Neutrophil (primary cell): ENCODE data around the gene KRTAP25-1.

ENCODE experiments used
- H3K27ac ChIP-seq: fragments of 200-600 bp; sonication (generic); 2 replicates; pipeline ENCODE4 v1.5.1; 2016; ENCODE audit warnings: mild to moderate bottlenecking, moderate library complexity
- H3K27me3 ChIP-seq: fragments of 200-600 bp; sonication (generic); 2 replicates; pipeline ENCODE4 v1.6.0; 2016; ENCODE audit warnings: mild to moderate bottlenecking
- H3K36me3 ChIP-seq: fragments of 200-600 bp; sonication (generic); 2 replicates; pipeline ENCODE4 v1.5.1; 2017
- H3K4me1 ChIP-seq, 2 experiments: fragments of 200-600 bp in 1 of 2; sonication (generic) in 1 of 2; 1 replicate in 1 of 2; 2 replicates in 1 of 2; pipeline versions ENCODE4 v1.5.1 to v1.6.1; 2013 to 2016; ENCODE audit warnings: low read depth in 1 of 2, low read length in 1 of 2, mild to moderate bottlenecking in 1 of 2, moderate library complexity in 1 of 2; ENCODE audit not compliant: control insufficient read depth in 1 of 2, insufficient read depth in 1 of 2
- H3K4me3 ChIP-seq, 2 experiments: fragments of 200-600 bp in 1 of 2; sonication (generic) in 1 of 2; 1 replicate in 1 of 2; 2 replicates in 1 of 2; pipeline ENCODE4 v1.5.1; 2013 to 2016; ENCODE audit warnings: low read depth in 1 of 2, low read length in 1 of 2, mild to moderate bottlenecking in 1 of 2, moderate library complexity in 1 of 2
- H3K9me3 ChIP-seq: fragments of 200-600 bp; sonication (generic); 2 replicates; pipeline ENCODE4 v1.5.1; 2016
- TF ChIP-seq, protein P1 (sequence below): fragments of 200-600 bp; sonication (generic); IDR thresholded peaks from 2 replicates; pipeline ENCODE4 v1.5.1; 2016; ENCODE audit warnings: antibody characterized with exemption

KRTAP25-1 gene

DNA sequence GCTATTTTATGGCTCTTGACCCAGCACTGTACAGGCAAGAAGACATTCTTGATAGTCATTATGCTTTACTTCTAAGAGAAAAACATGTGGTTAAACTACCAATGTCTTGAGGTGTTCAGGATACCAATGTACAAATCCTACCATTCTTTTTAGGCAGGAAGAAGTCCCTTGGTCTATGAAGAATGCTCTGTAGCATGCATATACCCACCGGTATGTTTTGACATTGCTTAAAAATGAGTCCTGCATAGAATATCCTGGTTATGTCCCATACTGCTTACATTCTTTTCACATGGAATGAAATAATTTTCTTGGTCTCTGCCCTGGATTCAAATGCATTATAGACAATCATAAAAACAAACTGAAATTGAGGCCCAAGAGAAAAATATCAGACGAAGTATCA is 43.4 kb upstream of the KRTAP25-1 start:
- H3K27ac ChIP-seq = no peak overlapping the region
- no peaks in the 10 kb centered on the region for H3K36me3 ChIP-seq
- TF ChIP-seq, protein P1, sequence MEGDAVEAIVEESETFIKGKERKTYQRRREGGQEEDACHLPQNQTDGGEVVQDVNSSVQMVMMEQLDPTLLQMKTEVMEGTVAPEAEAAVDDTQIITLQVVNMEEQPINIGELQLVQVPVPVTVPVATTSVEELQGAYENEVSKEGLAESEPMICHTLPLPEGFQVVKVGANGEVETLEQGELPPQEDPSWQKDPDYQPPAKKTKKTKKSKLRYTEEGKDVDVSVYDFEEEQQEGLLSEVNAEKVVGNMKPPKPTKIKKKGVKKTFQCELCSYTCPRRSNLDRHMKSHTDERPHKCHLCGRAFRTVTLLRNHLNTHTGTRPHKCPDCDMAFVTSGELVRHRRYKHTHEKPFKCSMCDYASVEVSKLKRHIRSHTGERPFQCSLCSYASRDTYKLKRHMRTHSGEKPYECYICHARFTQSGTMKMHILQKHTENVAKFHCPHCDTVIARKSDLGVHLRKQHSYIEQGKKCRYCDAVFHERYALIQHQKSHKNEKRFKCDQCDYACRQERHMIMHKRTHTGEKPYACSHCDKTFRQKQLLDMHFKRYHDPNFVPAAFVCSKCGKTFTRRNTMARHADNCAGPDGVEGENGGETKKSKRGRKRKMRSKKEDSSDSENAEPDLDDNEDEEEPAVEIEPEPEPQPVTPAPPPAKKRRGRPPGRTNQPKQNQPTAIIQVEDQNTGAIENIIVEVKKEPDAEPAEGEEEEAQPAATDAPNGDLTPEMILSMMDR = no peak
- no peaks in the 10 kb centered on the region for H3K9me3 ChIP-seq
- H3K4me1 ChIP-seq = no peaks in the 10 kb centered on the region
- no peak overlapping the region for H3K4me3 ChIP-seq
- no peaks in the 10 kb centered on the region for H3K27me3 ChIP-seq

DNA sequence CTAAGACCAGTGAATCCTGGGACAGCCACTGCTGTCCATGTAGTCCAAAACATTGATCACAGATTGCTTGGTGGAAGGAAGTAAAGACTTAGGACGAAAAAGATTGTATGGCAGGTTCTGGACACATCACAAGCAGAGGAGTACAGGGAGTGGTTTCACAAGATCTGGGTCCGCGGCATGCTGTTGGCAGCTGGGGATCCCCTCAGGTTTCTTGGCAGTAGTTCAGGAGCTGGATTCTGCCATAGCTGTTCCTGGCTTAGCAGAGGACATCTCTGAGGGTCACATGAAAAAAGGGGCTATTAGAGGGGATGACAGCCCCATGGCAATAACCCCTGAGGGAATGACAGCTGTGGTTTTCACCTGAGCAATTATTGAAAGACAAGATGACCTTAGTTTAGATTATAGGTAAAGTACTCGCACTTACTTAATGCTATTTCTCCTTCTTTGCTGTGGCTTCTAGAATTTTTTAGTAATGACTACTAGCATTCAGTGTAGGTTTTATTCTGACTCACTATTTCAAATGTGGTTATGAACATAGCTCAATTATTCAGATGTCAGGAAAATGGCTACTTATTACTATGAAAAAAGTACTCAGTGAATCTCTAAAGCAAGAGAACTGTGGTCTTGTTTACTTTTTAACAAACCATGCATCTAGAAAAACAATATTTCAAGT is 40.0 kb upstream of the KRTAP25-1 start:
- Histone ChIP-seq H3K27ac (no peak overlapping the region), H3K27me3 (no peaks in the 10 kb centered on the region), H3K4me1 (no peaks in the 10 kb centered on the region), H3K36me3 (no peaks in the 10 kb centered on the region), H3K4me3 (no peak overlapping the region), H3K9me3 (no peaks in the 10 kb centered on the region)
- TF ChIP-seq, protein P1 = no peak

DNA sequence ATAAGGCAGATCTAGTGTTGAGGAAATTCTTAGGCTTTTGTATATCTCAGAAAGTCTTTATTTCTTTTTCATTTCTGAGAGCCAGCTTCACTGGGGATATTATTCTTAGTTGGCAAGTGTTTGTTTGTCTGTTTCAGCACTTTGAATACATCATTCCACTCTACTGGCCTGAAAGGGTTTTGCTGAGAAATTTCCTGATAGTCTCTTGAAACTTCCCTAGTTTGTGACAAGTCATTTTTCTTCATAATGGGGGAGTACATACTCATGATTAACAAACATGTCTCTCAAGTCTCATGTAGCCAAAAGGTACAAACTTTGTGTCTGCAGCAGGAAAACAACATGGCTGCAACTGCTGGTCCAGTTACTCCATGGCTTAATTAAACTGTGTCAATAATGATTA is 37.1 kb upstream of the KRTAP25-1 start:
- H3K9me3 ChIP-seq = no peaks in the 10 kb centered on the region
- no peak overlapping the region for H3K27ac ChIP-seq
- no peaks in the 10 kb centered on the region for H3K4me1 ChIP-seq
- no peaks in the 10 kb centered on the region for H3K27me3 ChIP-seq
- no peaks in the 10 kb centered on the region for H3K36me3 ChIP-seq
- H3K4me3 ChIP-seq = no peak overlapping the region
- TF ChIP-seq, protein P1 = no peak

DNA sequence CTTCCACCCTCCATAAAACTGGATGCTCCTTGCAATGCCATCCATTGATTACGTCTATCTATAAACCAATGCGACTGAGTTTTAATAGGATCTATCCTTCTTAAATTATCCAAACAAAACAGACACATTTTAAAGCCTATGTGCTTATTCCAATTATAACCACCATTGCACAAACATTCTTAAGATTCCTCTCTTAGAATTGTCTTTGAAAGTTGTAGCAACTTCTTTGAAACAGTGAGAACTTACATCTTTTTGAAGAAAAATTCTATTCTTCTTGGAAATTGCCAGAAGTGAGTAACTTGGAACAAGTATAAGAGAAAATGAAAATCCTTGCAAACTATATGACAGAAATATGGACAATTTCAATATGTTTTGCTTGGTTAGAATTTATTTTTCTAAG is 30.9 kb upstream of the KRTAP25-1 start, which contains the start of gene KRTAP26-1:
TSS of gene KRTAP26-1 (minus strand) at position 101 of the 400 bp plus-strand sequence. CDS start 280 bp downstream, outside the sequence.
- TF ChIP-seq, protein P1 = no peak
- H3K9me3 ChIP-seq = no peaks in the 10 kb centered on the region
- no peak within 1 kb of the TSS for H3K27ac ChIP-seq
- H3K4me1 ChIP-seq = no peaks in the 10 kb centered on the region
- no peaks in the 10 kb centered on the region for H3K27me3 ChIP-seq
- H3K4me3 ChIP-seq = no peak within 1 kb of the TSS
- H3K36me3 ChIP-seq = no peaks in the 10 kb centered on the region

DNA sequence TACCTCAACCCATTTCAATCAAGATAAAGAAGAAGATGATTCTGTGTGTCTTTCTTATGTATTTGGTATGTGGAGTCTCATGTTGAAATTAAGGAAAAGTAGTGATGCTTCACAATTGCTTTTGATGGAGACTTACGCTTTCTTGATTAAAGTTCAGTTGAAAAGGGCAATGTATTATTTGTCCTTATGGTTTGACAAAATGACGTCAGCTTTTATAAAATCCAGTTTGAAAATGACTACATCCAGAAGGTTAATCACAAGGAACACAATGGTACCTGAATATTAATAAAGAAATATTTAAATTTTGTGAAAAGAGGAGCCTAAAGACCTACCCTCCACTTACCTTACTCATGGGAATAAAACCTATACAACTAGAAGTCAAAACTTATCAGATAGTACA is 26.4 kb upstream of the KRTAP25-1 start:
- no peaks in the 10 kb centered on the region for H3K27me3 ChIP-seq
- no peaks in the 10 kb centered on the region for H3K9me3 ChIP-seq
- H3K4me1 ChIP-seq = no peaks in the 10 kb centered on the region
- H3K4me3 ChIP-seq = no peak overlapping the region
- no peaks in the 10 kb centered on the region for H3K36me3 ChIP-seq
- TF ChIP-seq, protein P1 = no peak
- H3K27ac ChIP-seq = no peak overlapping the region
